ENCODE measurements around the gene ADGRF5. TPM values are rescaled to one million over a fixed set of nuclear protein-coding genes. Genes with fewer than 3 reads are reported as not detected.

ADGRF5 gene
- total and polyA plus RNA-seq, 4 experiments from 2014 or later, result not detected

DNA sequence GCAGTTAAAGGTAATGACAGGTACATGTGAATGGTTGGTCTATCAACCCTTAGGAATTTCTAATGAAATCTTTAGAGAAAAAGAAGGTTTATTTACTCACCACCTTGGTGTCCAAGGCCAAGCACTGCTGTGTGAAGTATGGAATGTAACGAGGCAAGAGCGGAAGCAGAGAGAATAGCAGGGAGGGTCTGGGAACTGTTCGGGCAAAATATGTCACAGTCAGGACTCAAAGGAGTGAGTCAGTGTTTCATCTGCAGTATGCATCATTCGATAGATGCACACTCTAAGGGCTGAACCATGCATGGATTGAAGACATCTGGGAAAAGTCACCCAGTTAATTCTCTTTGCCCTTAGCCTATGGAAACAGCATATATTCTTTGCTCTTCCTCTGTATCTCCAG is 33.2 kb downstream of the ADGRF5 start:
- H3K9me3 Mint-ChIP-seq, result no peaks in the 10 kb centered on the region
- ChIA-PET CTCF (ENCODE audit: partially characterized antibody) (no interaction called here), POLR2A (ENCODE audit: partially characterized antibody) (no interaction called here)
- no peaks in the 10 kb centered on the region for H3K4me1 Mint-ChIP-seq
- H3K36me3 Mint-ChIP-seq, result no peaks in the 10 kb centered on the region
- Histone ChIP-seq H3K9me3 (ENCODE audit: control insufficient read depth in 1 of 2, low read length in 2 of 2) (no peaks in the 10 kb centered on the region), H3K36me3 (ENCODE audit: insufficient read depth, low read length) (no peaks in the 10 kb centered on the region), H3K27me3 (ENCODE audit: insufficient read depth, low read length) (no peaks in the 10 kb centered on the region), H3K4me3 (ENCODE audit: low read length in 2 of 2) (no peak overlapping the region), H3K27ac (ENCODE audit: low read depth, low read length) (no peak overlapping the region), H3K4me1 (ENCODE audit: insufficient read depth, low read length) (no peaks in the 10 kb centered on the region)
- H3K27me3 Mint-ChIP-seq, result no peaks in the 10 kb centered on the region
- no peak overlapping the region for H3K4me3 Mint-ChIP-seq
- no peak overlapping the region for H3K27ac Mint-ChIP-seq
- intact Hi-C loops (cut with micrococcal nuclease), result no loop called here
- DNase-seq, result no peak

DNA sequence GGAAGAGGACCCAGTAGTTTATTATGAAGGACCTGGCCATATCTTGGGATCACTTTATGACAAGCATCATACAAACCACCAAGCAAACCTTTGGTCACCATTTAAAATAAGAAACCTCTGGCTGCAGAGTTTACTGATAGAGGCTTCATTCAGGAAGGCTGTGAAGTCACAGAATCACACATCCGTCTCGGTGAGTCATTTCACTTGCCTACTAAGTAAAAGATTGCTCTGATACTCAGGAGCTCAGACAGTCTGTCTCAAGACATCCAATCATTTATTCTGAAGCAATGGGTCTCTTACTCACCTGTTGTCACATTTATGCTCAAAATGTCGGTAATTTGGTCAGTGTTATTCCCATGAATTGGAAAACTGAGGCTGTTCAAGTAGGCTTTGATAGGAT is 33.7 kb downstream of the ADGRF5 start:
- CTCF ChIA-PET (ENCODE audit: partially characterized antibody), result no interaction called here
- Mint-ChIP-seq H3K27me3 (no peaks in the 10 kb centered on the region), H3K4me3 (no peak overlapping the region), H3K36me3 (no peaks in the 10 kb centered on the region), H3K9me3 (peaks cover 0 to 2% (median 0%) of the 10 kb centered on the region in 8 donors), H3K4me1 (no peaks in the 10 kb centered on the region), H3K27ac (no peak overlapping the region)
- intact Hi-C loops (cut with micrococcal nuclease), result no loop called here
- Histone ChIP-seq H3K36me3 (ENCODE audit: insufficient read depth, low read length) (no peaks in the 10 kb centered on the region), H3K4me3 (ENCODE audit: low read length in 2 of 2) (no peak overlapping the region), H3K27ac (ENCODE audit: low read depth, low read length) (no peak overlapping the region), H3K4me1 (ENCODE audit: insufficient read depth, low read length) (no peaks in the 10 kb centered on the region), H3K9me3 (ENCODE audit: control insufficient read depth in 1 of 2, low read length in 2 of 2) (no peaks in the 10 kb centered on the region), H3K27me3 (ENCODE audit: insufficient read depth, low read length) (no peaks in the 10 kb centered on the region)
- no peak for DNase-seq
- POLR2A ChIA-PET (ENCODE audit: partially characterized antibody), result no interaction called here

DNA sequence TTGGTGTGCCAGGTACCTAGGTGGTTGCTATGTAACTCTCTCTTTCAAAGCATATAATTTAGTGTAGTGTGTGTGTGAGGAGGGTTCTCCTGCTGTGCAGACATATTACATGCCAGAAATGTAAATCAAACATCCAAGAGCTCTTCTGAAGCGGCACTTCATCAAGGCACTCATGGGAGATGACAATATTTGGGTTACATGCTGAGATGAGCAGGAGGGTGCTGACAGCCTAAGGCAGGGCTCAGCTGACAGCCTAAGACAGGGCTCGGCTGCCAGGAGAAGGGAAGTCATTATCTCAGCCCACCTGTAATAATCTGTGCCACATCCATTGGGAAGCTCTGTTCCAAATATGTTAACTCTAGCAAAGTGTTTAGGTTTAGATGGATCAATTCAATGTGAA is 39.1 kb downstream of the ADGRF5 start:
- no peaks in the 10 kb centered on the region for H3K4me1 ChIP-seq (ENCODE audit: insufficient read depth, low read length)
- Mint-ChIP-seq H3K27me3 (peaks cover 3 to 4% of the 10 kb centered on the region in 2 donors), H3K27ac (no peak overlapping the region), H3K4me3 (no peak overlapping the region), H3K36me3 (no peaks in the 10 kb centered on the region), H3K4me1 (no peaks in the 10 kb centered on the region), H3K9me3 (peaks cover 0 to 3% (median 0%) of the 10 kb centered on the region in 8 donors)
- no peak overlapping the region for H3K4me3 ChIP-seq (ENCODE audit: low read length in 2 of 2)
- no peak for DNase-seq
- ChIA-PET POLR2A (ENCODE audit: partially characterized antibody) (no interaction called here), CTCF (ENCODE audit: partially characterized antibody) (no interaction called here)
- no peaks in the 10 kb centered on the region for H3K27me3 ChIP-seq (ENCODE audit: insufficient read depth, low read length)
- no peaks in the 10 kb centered on the region for H3K36me3 ChIP-seq (ENCODE audit: insufficient read depth, low read length)
- no peaks in the 10 kb centered on the region for H3K9me3 ChIP-seq (ENCODE audit: control insufficient read depth in 1 of 2, low read length in 2 of 2)
- intact Hi-C loops (cut with micrococcal nuclease), result no loop called here
- H3K27ac ChIP-seq (ENCODE audit: low read depth, low read length), result no peak overlapping the region

DNA sequence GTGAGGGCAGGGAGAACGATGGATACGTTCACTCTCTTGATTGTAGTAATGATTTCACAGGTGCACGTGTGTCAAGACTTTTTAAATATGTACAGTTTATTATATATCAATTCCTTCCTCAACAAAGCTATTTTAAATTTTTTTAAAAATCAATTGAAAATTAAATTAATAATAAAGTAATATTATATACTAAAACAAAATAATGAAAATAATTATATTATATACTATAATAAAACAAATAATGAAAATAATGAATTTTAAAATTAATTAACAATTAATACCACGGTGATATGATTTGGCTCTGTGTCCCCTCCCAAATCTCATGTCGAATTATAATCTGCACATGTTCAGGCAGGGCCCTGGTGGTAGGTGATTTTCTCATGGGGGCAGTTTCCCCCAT is 42.7 kb downstream of the ADGRF5 start:
- H3K9me3 Mint-ChIP-seq, result peaks cover 0 to 3% (median 0%) of the 10 kb centered on the region in 8 donors
- DNase-seq, result no peak
- CTCF ChIA-PET (ENCODE audit: partially characterized antibody), result no interaction called here

DNA sequence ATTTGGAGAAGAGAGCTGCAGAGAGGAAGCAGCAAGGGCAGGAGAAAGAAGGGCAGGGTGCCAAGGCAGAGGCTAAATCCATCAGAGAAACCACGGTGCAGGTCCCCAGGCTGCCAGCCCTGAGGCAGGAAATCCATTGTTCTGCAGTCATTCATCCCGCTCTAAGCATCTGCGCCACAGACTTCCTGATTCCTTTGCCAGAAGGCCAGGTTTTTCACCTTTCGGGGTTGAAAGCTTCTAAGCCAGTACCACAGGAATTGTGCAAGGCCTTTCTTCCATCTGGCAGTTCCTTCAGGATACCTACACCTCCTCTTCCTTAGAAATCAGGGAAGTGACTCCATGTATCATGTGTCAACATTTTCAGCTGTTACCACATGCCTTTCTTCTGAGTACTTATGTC is 45.6 kb downstream of the ADGRF5 start:
- no peak for DNase-seq
- H3K27me3 ChIP-seq (ENCODE audit: insufficient read depth, low read length), result peaks cover 4% of the 10 kb centered on the region
- no peak overlapping the region for H3K4me3 ChIP-seq (ENCODE audit: low read length in 2 of 2)
- no peak overlapping the region for H3K27ac Mint-ChIP-seq
- peaks cover 0 to 3% (median 0%) of the 10 kb centered on the region in 8 donors for H3K9me3 Mint-ChIP-seq
- no peaks in the 10 kb centered on the region for H3K9me3 ChIP-seq (ENCODE audit: control insufficient read depth in 1 of 2, low read length in 2 of 2)
- no peaks in the 10 kb centered on the region for H3K36me3 Mint-ChIP-seq
- no peaks in the 10 kb centered on the region for H3K4me1 Mint-ChIP-seq
- H3K36me3 ChIP-seq (ENCODE audit: insufficient read depth, low read length), result no peaks in the 10 kb centered on the region
- H3K27me3 Mint-ChIP-seq, result peaks cover 5 to 6% of the 10 kb centered on the region in 2 donors
- H3K4me3 Mint-ChIP-seq, result no peak overlapping the region
- intact Hi-C loops (cut with micrococcal nuclease), result no loop called here
- ChIA-PET CTCF (ENCODE audit: partially characterized antibody) (no interaction called here), POLR2A (ENCODE audit: partially characterized antibody) (no interaction called here)
- no peak overlapping the region for H3K27ac ChIP-seq (ENCODE audit: low read depth, low read length)
- no peaks in the 10 kb centered on the region for H3K4me1 ChIP-seq (ENCODE audit: insufficient read depth, low read length)

More for the DNA sequence above, 42.7 kb downstream of the ADGRF5 start:
- H3K36me3 Mint-ChIP-seq, result no peaks in the 10 kb centered on the region
- Histone ChIP-seq H3K27ac (ENCODE audit: low read depth, low read length) (no peak overlapping the region), H3K9me3 (ENCODE audit: control insufficient read depth in 1 of 2, low read length in 2 of 2) (no peaks in the 10 kb centered on the region), H3K36me3 (ENCODE audit: insufficient read depth, low read length) (no peaks in the 10 kb centered on the region), H3K27me3 (ENCODE audit: insufficient read depth, low read length) (peaks cover 4% of the 10 kb centered on the region), H3K4me3 (ENCODE audit: low read length in 2 of 2) (no peak overlapping the region), H3K4me1 (ENCODE audit: insufficient read depth, low read length) (no peaks in the 10 kb centered on the region)
- no peak overlapping the region for H3K4me3 Mint-ChIP-seq
- POLR2A ChIA-PET (ENCODE audit: partially characterized antibody), result no interaction called here
- no peak overlapping the region for H3K27ac Mint-ChIP-seq
- peaks cover 4 to 5% of the 10 kb centered on the region in 2 donors for H3K27me3 Mint-ChIP-seq
- intact Hi-C loops (cut with micrococcal nuclease), result no loop called here
- no peaks in the 10 kb centered on the region for H3K4me1 Mint-ChIP-seq

DNA sequence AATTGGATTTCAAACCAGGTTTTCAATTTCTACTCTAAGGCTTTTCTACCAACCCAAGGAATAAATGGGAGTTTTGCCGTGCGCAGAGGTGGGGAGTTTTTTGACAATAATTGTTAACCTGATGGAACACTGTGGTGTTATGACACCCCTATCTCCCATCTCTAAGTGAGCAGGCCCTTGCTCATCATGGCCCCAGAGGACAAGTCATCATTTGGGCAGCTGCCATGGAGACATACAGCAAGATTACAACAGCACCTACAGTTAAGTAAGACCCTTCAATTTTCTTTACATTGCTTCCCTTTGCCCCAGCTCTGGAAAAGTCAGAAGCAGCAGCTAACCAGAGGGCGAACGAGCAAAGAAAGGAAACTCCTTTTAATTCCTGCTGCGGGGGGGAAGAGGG is 54.3 kb downstream of the ADGRF5 start:
- DNase-seq, result no peak
- H3K9me3 ChIP-seq (ENCODE audit: control insufficient read depth in 1 of 2, low read length in 2 of 2), result no peaks in the 10 kb centered on the region
- Mint-ChIP-seq H3K27me3 (peaks cover 7% of the 10 kb centered on the region in 2 donors), H3K9me3 (peaks cover 0 to 2% (median 0%) of the 10 kb centered on the region in 8 donors), H3K4me1 (no peaks in the 10 kb centered on the region), H3K4me3 (no peak overlapping the region), H3K27ac (no peak overlapping the region), H3K36me3 (no peaks in the 10 kb centered on the region)
- no peaks in the 10 kb centered on the region for H3K27me3 ChIP-seq (ENCODE audit: insufficient read depth, low read length)
- POLR2A ChIA-PET (ENCODE audit: partially characterized antibody), result no interaction called here
- H3K4me1 ChIP-seq (ENCODE audit: insufficient read depth, low read length), result no peaks in the 10 kb centered on the region
- no peaks in the 10 kb centered on the region for H3K36me3 ChIP-seq (ENCODE audit: insufficient read depth, low read length)
- H3K27ac ChIP-seq (ENCODE audit: low read depth, low read length), result no peak overlapping the region
- intact Hi-C loops (cut with micrococcal nuclease), result no loop called here
- H3K4me3 ChIP-seq (ENCODE audit: low read length in 2 of 2), result no peak overlapping the region
- CTCF ChIA-PET (ENCODE audit: partially characterized antibody), result no interaction called here

DNA sequence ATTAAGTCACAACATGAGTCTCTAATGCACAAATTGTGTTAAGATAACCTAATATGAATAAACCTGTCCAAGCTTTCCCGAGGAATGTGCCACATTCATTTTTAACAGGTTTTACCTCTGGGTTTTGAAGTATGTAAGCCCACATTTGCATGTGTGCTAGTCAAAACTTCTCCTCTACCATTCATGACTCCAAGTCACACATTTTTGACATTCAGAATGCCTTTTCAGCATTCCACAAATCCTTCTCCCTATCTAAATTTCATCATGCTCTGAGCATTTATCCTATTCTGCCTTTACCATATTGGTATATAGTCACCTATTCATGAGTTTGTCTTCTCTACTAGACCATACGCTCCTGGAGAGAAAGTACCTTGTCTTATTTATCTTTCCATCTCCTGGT is 56.5 kb downstream of the ADGRF5 start:
- POLR2A ChIA-PET (ENCODE audit: partially characterized antibody), result no interaction called here
- Histone ChIP-seq H3K27ac (ENCODE audit: low read depth, low read length) (no peak overlapping the region), H3K4me1 (ENCODE audit: insufficient read depth, low read length) (no peaks in the 10 kb centered on the region), H3K36me3 (ENCODE audit: insufficient read depth, low read length) (no peaks in the 10 kb centered on the region), H3K27me3 (ENCODE audit: insufficient read depth, low read length) (no peaks in the 10 kb centered on the region), H3K4me3 (ENCODE audit: low read length in 2 of 2) (no peak overlapping the region), H3K9me3 (ENCODE audit: control insufficient read depth in 1 of 2, low read length in 2 of 2) (no peaks in the 10 kb centered on the region)
- DNase-seq, result no peak
- H3K27ac Mint-ChIP-seq, result no peak overlapping the region
- no peaks in the 10 kb centered on the region for H3K4me1 Mint-ChIP-seq
- H3K9me3 Mint-ChIP-seq, result peaks cover 0 to 2% (median 0%) of the 10 kb centered on the region in 8 donors
- H3K4me3 Mint-ChIP-seq, result no peak overlapping the region
- CTCF ChIA-PET (ENCODE audit: partially characterized antibody), result no interaction called here
- intact Hi-C loops (cut with micrococcal nuclease), result no loop called here
- no peaks in the 10 kb centered on the region for H3K36me3 Mint-ChIP-seq
- H3K27me3 Mint-ChIP-seq, result peaks cover 5 to 6% of the 10 kb centered on the region in 2 donors

DNA sequence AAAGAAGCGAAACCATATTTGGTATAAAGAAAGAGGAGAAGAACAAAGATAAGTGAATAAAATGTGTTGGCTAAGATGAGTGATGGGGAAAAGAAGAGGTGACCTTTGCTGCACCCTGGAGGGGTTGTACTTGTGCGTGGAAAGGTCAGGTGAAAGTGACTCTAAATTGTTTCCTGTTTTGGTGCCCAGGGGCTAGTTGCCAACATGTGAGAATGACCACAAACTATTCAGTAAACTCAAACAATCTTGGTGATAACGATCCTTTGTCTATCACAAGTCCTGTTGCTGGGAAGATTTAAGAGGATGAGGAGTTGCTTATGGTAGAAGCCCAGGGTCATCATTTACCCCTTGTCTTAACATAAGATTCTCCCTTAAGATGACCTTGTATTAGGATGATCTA is 57.9 kb downstream of the ADGRF5 start:
- H3K4me3 ChIP-seq (ENCODE audit: low read length in 2 of 2), result no peak overlapping the region
- intact Hi-C loops (cut with micrococcal nuclease), result no loop called here

More for the DNA sequence above, 57.9 kb downstream of the ADGRF5 start:
- no peak overlapping the region for H3K27ac ChIP-seq (ENCODE audit: low read depth, low read length)
- H3K9me3 ChIP-seq (ENCODE audit: control insufficient read depth in 1 of 2, low read length in 2 of 2), result no peaks in the 10 kb centered on the region
- no peaks in the 10 kb centered on the region for H3K4me1 ChIP-seq (ENCODE audit: insufficient read depth, low read length)
- no peak overlapping the region for H3K27ac Mint-ChIP-seq
- ChIA-PET POLR2A (ENCODE audit: partially characterized antibody) (no interaction called here), CTCF (ENCODE audit: partially characterized antibody) (no interaction called here)
- H3K36me3 Mint-ChIP-seq, result no peaks in the 10 kb centered on the region
- peaks cover 5 to 8% of the 10 kb centered on the region in 2 donors for H3K27me3 Mint-ChIP-seq
- H3K4me3 Mint-ChIP-seq, result no peak overlapping the region
- no peak for DNase-seq
- peaks cover 0 to 2% (median 0%) of the 10 kb centered on the region in 8 donors for H3K9me3 Mint-ChIP-seq
- no peaks in the 10 kb centered on the region for H3K4me1 Mint-ChIP-seq
- H3K27me3 ChIP-seq (ENCODE audit: insufficient read depth, low read length), result no peaks in the 10 kb centered on the region
- no peaks in the 10 kb centered on the region for H3K36me3 ChIP-seq (ENCODE audit: insufficient read depth, low read length)

All from CD4-positive, alpha-beta memory T cell (primary cell).